Measurements from ENCODE around the gene PRKAG2. TPM values are rescaled to one million over a fixed set of nuclear protein-coding genes. Genes with fewer than 3 reads are reported as not detected.

The PRKAG2 gene
- total RNA-seq, 1 donor from 2014 or later, result 21.1 TPM

DNA sequence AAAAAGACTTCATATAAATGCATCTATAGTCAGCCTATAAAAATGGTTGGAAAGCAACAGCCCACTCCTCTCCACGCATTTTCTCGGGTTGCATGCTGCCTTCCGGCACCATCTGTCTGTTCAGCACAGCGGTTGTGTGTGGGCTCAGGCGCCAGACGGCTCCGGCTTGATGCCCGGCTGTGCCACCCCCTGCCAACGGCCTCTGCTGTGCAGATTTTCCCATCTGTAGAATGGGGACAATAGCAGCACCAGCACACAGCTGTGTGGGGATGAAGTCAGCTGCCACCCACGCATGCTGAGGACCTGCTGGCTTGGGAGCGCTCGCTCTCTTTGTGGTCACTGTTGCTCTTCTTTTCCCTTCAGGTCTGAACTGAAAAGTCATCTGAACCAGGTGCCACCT is 19.5 kb downstream of the PRKAG2 start:
- Histone ChIP-seq H3K36me3 (ENCODE audit: control insufficient read depth, insufficient read depth, low read length) (no peaks in the 10 kb centered on the region), H3K4me3 (ENCODE audit: low read depth, low read length) (no peak overlapping the region), H3K27me3 (ENCODE audit: control insufficient read depth, insufficient read depth, low read length) (peaks cover 8% of the 10 kb centered on the region)
- no peak for DNase-seq (ENCODE audit: low read depth)
- TF ChIP-seq CTCF (IDR thresholded peaks at IDR 0.05; ENCODE audit: insufficient read depth, low read length, poor library complexity, severe bottlenecking), result no peak

DNA sequence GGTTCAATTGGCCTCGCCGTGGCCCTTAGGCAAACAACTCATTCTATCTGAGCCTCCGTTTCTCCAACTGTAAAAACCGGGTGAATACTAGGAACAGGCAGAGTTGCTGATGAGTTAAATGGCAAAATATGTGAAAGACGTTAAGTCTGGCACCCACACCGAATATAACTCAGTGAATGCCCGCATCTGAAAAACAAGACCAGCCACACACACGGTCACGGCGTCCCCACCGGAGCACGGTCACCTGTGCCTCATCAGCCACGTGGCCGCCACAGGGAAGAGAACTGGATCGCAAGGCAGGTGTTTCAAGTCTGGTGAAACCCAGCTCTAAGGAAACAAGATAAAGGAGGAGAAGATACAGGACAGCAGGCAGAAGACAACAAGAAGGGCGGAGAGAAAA is 20.4 kb downstream of the PRKAG2 start:
- Histone ChIP-seq H3K4me3 (ENCODE audit: low read depth, low read length) (no peak overlapping the region), H3K27me3 (ENCODE audit: control insufficient read depth, insufficient read depth, low read length) (peaks cover 14% of the 10 kb centered on the region), H3K36me3 (ENCODE audit: control insufficient read depth, insufficient read depth, low read length) (no peaks in the 10 kb centered on the region)
- no peak for DNase-seq (ENCODE audit: low read depth)
- TF ChIP-seq CTCF (IDR thresholded peaks at IDR 0.05; ENCODE audit: insufficient read depth, low read length, poor library complexity, severe bottlenecking), result no peak

DNA sequence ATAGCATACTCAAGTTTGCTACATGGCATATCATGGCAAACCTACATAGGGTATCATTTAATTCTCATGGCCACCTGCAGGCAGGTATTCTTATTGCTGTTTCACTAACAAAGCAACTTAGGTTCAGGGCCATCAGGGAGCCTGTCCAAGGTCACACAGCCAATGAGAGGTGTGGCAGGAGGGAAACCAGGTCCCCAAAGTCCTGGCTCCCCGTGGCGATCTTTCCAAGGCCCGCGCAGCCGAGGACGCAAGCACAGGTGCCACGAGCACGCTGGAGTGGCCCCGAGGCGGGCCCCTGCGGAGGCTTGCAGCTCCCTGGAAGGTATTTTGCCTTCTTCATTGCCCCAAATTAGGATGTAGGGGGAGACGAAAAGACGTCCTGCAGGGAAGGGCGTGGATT is 20.8 kb downstream of the PRKAG2 start:
- DNase-seq (ENCODE audit: low read depth), result no peak
- TF ChIP-seq CTCF (IDR thresholded peaks at IDR 0.05; ENCODE audit: insufficient read depth, low read length, poor library complexity, severe bottlenecking), result no peak
- Histone ChIP-seq H3K4me3 (ENCODE audit: low read depth, low read length) (no peak overlapping the region), H3K27me3 (ENCODE audit: control insufficient read depth, insufficient read depth, low read length) (peaks cover 14% of the 10 kb centered on the region), H3K36me3 (ENCODE audit: control insufficient read depth, insufficient read depth, low read length) (no peaks in the 10 kb centered on the region)

DNA sequence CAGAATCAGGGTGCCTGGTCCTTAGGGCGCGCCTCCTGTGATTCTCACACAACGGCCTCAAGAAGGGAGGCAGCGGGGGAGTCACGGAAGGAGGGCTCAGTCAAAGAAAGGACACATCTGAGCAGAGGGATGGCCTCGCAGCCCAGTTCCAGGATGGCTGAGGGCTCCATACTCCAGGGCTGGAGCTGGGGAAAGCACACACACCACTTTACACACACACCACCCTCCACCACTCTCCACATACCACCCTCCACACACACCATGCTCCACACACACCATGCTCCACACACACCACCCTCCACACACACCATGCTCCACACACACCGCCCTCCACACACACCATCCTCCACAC is 22.2 kb downstream of the PRKAG2 start:
- H3K27me3 ChIP-seq (ENCODE audit: control insufficient read depth, insufficient read depth, low read length), result peaks cover 14% of the 10 kb centered on the region

DNA sequence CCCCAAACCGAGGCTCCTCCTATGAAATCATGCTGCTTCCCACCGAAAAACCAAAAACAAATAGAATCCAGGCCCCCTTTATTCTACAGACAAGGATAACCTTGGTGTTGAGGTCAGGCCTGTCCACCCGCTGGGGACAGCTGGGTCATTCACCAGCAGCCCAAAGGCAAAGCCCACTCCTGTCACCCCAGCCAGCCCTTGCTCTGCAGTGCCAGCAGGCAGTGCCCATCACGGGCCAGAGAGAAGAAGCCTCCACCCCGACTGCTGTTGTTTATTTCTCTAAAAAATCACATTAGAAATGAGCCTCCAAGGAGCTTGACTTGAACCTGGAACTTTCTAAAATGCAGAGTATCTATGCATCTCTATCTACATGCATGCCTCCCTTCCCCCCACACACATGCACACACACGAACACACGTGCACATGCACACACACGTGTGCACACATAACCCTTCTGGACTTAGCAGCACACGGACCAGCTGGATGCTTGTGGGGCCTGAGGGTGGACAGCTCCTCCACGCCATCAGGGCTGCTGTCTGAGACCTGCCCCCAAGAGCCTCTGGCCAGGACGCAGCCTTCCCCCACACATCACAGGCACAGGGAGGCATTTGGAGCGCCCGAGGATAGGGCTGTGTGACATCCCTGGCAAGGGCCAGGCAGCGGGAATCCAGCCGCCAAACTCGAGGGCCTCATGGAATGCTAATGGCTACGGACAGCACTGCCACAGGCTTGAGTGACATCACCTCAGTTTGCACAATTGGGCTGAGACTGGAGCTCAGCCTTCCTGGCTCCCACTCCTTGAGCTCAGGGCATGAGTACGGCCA is 22.8 kb downstream of the PRKAG2 start:
- peaks cover 14% of the 10 kb centered on the region for H3K27me3 ChIP-seq (ENCODE audit: control insufficient read depth, insufficient read depth, low read length)
- no peak for TF ChIP-seq CTCF (IDR thresholded peaks at IDR 0.05; ENCODE audit: insufficient read depth, low read length, poor library complexity, severe bottlenecking)
- no peak overlapping the region for H3K4me3 ChIP-seq (ENCODE audit: low read depth, low read length)
- H3K36me3 ChIP-seq (ENCODE audit: control insufficient read depth, insufficient read depth, low read length), result no peaks in the 10 kb centered on the region
- DNase-seq (ENCODE audit: low read depth), result no peak

More for the DNA sequence above, 22.2 kb downstream of the PRKAG2 start:
- H3K36me3 ChIP-seq (ENCODE audit: control insufficient read depth, insufficient read depth, low read length), result no peaks in the 10 kb centered on the region
- no peak overlapping the region for H3K4me3 ChIP-seq (ENCODE audit: low read depth, low read length)
- DNase-seq (ENCODE audit: low read depth), result no peak
- no peak for TF ChIP-seq CTCF (IDR thresholded peaks at IDR 0.05; ENCODE audit: insufficient read depth, low read length, poor library complexity, severe bottlenecking)
